Neural crest cell (in vitro differentiated cells): ENCODE data around the gene FUT8. TPM values are rescaled to one million over a fixed set of nuclear protein-coding genes. Genes with fewer than 3 reads are reported as not detected.

Experiments used
- DNase-seq: peaks from one replicate; pipeline ENCODE4 v3.0.0; 2021; ENCODE audit warnings: low read depth, mixed read lengths, low spot score
- H3K27ac Mint-ChIP-seq: one replicate; pipeline ENCODE4 v1.8.0; 2021; ENCODE audit warnings: mild to moderate bottlenecking, mixed read lengths; ENCODE audit not compliant: unreplicated experiment
- H3K27me3 Mint-ChIP-seq: 2 replicates; pipeline ENCODE4 v1.8.0; 2021; ENCODE audit warnings: low read depth, mild to moderate bottlenecking, mixed read lengths
- H3K36me3 Mint-ChIP-seq: 2 replicates; pipeline ENCODE4 v1.8.0; 2021; ENCODE audit warnings: low read depth, mild to moderate bottlenecking, mixed read lengths
- H3K4me1 Mint-ChIP-seq: 2 replicates; pipeline ENCODE4 v1.8.0; 2021; ENCODE audit warnings: mixed read lengths
- H3K4me3 Mint-ChIP-seq: one replicate; pipeline ENCODE4 v1.8.0; 2021; ENCODE audit warnings: mild to moderate bottlenecking, mixed read lengths
- H3K9me3 Mint-ChIP-seq: 2 replicates; pipeline ENCODE4 v1.8.0; 2021; ENCODE audit warnings: mixed read lengths
- CTCF ChIP-seq: fragments of 200-600 bp; sonication (generic); conservative IDR thresholded peaks from 2 replicates; pipeline ENCODE4 v1.5.0; 2021; ENCODE audit warnings: antibody characterized with exemption, mild to moderate bottlenecking
- total RNA-seq: library from RNA; stranded (reverse); gene quantifications from 2 replicates; pipeline ENCODE4 v1.2.1, GENCODE V29; 2021

Gene FUT8
- total RNA-seq, 1 donor from 2014 or later, result 67.2 TPM

- Mint-ChIP-seq H3K4me1 (peaks cover 16% of the 10 kb centered on the region), H3K36me3 (no peaks in the 10 kb centered on the region), H3K27me3 (no peaks in the 10 kb centered on the region), H3K4me3 (no peak overlapping the region), H3K27ac (no peak overlapping the region), H3K9me3 (no peaks in the 10 kb centered on the region)
- TF ChIP-seq CTCF, result no peak
- no peak for DNase-seq
These were observed 39.4 kb upstream of the FUT8 start for GRCh38 chr14:65373016-65373670.

GRCh38 chr14:65373671-65374039 lies 38.9 kb upstream of the FUT8 start:
- no peak for TF ChIP-seq CTCF
- Mint-ChIP-seq H3K36me3 (no peaks in the 10 kb centered on the region), H3K4me1 (peaks cover 16% of the 10 kb centered on the region), H3K27ac (no peak overlapping the region), H3K9me3 (no peaks in the 10 kb centered on the region), H3K4me3 (no peak overlapping the region), H3K27me3 (no peaks in the 10 kb centered on the region)
- DNase-seq, result no peak

GRCh38 chr14:65377576-65377975 lies 35.0 kb upstream of the FUT8 start:
- Mint-ChIP-seq H3K4me1 (no peaks in the 10 kb centered on the region), H3K27ac (no peak overlapping the region), H3K9me3 (peaks cover 5% of the 10 kb centered on the region), H3K27me3 (no peaks in the 10 kb centered on the region), H3K36me3 (peaks cover 5% of the 10 kb centered on the region), H3K4me3 (no peak overlapping the region)
- TF ChIP-seq CTCF, result no peak
- no peak for DNase-seq

- TF ChIP-seq CTCF, result no peak
- H3K27ac Mint-ChIP-seq, result no peak overlapping the region
- no peak for DNase-seq
These were observed 29.9 kb upstream of the FUT8 start for GRCh38 chr14:65382586-65382985.

GRCh38 chr14:65387171-65387570 lies 25.4 kb upstream of the FUT8 start:
- H3K36me3 Mint-ChIP-seq, result peaks cover 6% of the 10 kb centered on the region
- TF ChIP-seq CTCF, result no peak
- H3K27ac Mint-ChIP-seq, result no peak overlapping the region
- no peaks in the 10 kb centered on the region for H3K27me3 Mint-ChIP-seq
- no peaks in the 10 kb centered on the region for H3K4me1 Mint-ChIP-seq
- no peak overlapping the region for H3K4me3 Mint-ChIP-seq
- peaks cover 3% of the 10 kb centered on the region for H3K9me3 Mint-ChIP-seq
- no peak for DNase-seq

More at GRCh38 chr14:65382586-65382985, 29.9 kb upstream of the FUT8 start:
- Mint-ChIP-seq H3K36me3 (peaks cover 9% of the 10 kb centered on the region), H3K4me3 (no peak overlapping the region), H3K4me1 (no peaks in the 10 kb centered on the region), H3K27me3 (no peaks in the 10 kb centered on the region), H3K9me3 (peaks cover 8% of the 10 kb centered on the region)
